SU-DHL-6 (cell line): Measurements from ENCODE around the gene MYBBP1A.

ENCODE experiments used
- H2AFZ ChIP-seq: fragments of 200-600 bp; sonication (generic); 2 replicates; pipeline ENCODE4 v1.6.1; 2014; ENCODE audit warnings: low read depth, mild to moderate bottlenecking, moderate library complexity, mixed read lengths, antibody characterized with exemption, low read length; ENCODE audit not compliant: severe bottlenecking
- H3F3A ChIP-seq: fragments of 200-600 bp; shearing (Covaris generic); 2 replicates; pipeline ENCODE4 v1.6.0; 2016; ENCODE audit warnings: antibody characterized with exemption, mild to moderate bottlenecking; ENCODE audit not compliant: insufficient read depth
- H3K27ac ChIP-seq: fragments of 200-600 bp; sonication (generic); 2 replicates; pipeline ENCODE4 v1.5.1; 2016; ENCODE audit warnings: low read depth, mild to moderate bottlenecking, low read length, moderate library complexity, mixed read lengths
- H3K27me3 ChIP-seq: fragments of 200-600 bp; sonication (generic), shearing (Covaris generic); 2 replicates; pipeline ENCODE4 v1.6.0; 2014; ENCODE audit warnings: mild to moderate bottlenecking, low read length
- H3K36me3 ChIP-seq: fragments of 200-600 bp; sonication (generic); 2 replicates; pipeline ENCODE4 v1.6.1; 2014; ENCODE audit warnings: mild to moderate bottlenecking, low read length, mixed read lengths
- H3K4me2 ChIP-seq: fragments of 300-600, 200-600 bp; shearing (Covaris generic), sonication (generic); 2 replicates; pipeline ENCODE4 v1.6.0; 2014; ENCODE audit warnings: low read length, low read depth, mild to moderate bottlenecking; ENCODE audit not compliant: poor library complexity, severe bottlenecking
- H3K4me3 ChIP-seq: fragments of 200-600 bp; sonication (generic); 2 replicates; pipeline ENCODE4 v1.5.1; 2014; ENCODE audit warnings: antibody characterized with exemption, low read length, mild to moderate bottlenecking, mixed read lengths; ENCODE audit not compliant: insufficient read depth, poor library complexity, severe bottlenecking
- H3K79me2 ChIP-seq: fragments of 200-600 bp; sonication (generic); 2 replicates; pipeline ENCODE4 v1.6.1; 2014; ENCODE audit warnings: mild to moderate bottlenecking, low read length, moderate library complexity; ENCODE audit not compliant: insufficient read depth
- H3K9ac ChIP-seq: fragments of 200-600 bp; sonication (generic); 2 replicates; pipeline ENCODE4 v1.7.0; 2014; ENCODE audit warnings: mild to moderate bottlenecking, low read length
- H3K9me2 ChIP-seq: fragments of 200-600 bp; sonication (generic); replicated peaks from 2 replicates; pipeline ENCODE4 v1.6.1; 2014; ENCODE audit warnings: low read length; ENCODE audit not compliant: insufficient read depth
- H3K9me3 ChIP-seq: fragments of 200-600 bp; sonication (generic); 2 replicates; pipeline ENCODE4 v1.6.1; 2014; ENCODE audit warnings: low read length, mixed read lengths; ENCODE audit not compliant: insufficient read depth
- H4K20me1 ChIP-seq: fragments of 200-600 bp; sonication (generic); 2 replicates; pipeline ENCODE4 v1.6.1; 2014; ENCODE audit warnings: low read depth, mild to moderate bottlenecking, antibody characterized with exemption, low read length, moderate library complexity, mixed read lengths
- CTCF ChIP-seq: fragments of 200-600 bp; sonication (generic); IDR thresholded peaks from one replicate; pipeline ENCODE4 v1.5.1; 2017; ENCODE audit warnings: antibody characterized with exemption, mild to moderate bottlenecking, low read length, moderate library complexity; ENCODE audit not compliant: insufficient read depth, poor library complexity, severe bottlenecking
- EZH2phosphoT487 ChIP-seq: fragments of 200-600 bp; sonication (generic), shearing (Covaris generic); conservative IDR thresholded peaks from 2 replicates; pipeline ENCODE4 v1.6.1; 2018; ENCODE audit warnings: mild to moderate bottlenecking, antibody characterized with exemption, low read length, moderate library complexity, mixed read lengths

The MYBBP1A gene

GRCh38 chr17:4548061-4548461 lies 7.1 kb downstream of the MYBBP1A start:
- Histone ChIP-seq H4K20me1 (no peaks in the 10 kb centered on the region), H3K27ac (no peak overlapping the region), H3K9ac (no peak overlapping the region), H3F3A (no peaks in the 10 kb centered on the region), H3K9me2 (no peaks in the 10 kb centered on the region), H3K79me2 (peaks cover 2% of the 10 kb centered on the region; the same call in 1 of the 2 replicates), H3K9me3 (no peaks in the 10 kb centered on the region), H3K4me3 (no peak overlapping the region), H3K4me2 (no peak overlapping the region), H3K36me3 (peaks cover 3% of the 10 kb centered on the region; the same call in 1 of the 2 replicates), H2AFZ (no peak overlapping the region), H3K27me3 (no peaks in the 10 kb centered on the region)
- TF ChIP-seq EZH2phosphoT487 (no peak), CTCF (no peak)

- Histone ChIP-seq H3K9ac (no peak overlapping the region), H3K4me3 (no peak overlapping the region), H4K20me1 (no peaks in the 10 kb centered on the region), H3K9me2 (no peaks in the 10 kb centered on the region), H3K4me2 (no peak overlapping the region), H2AFZ (no peak overlapping the region), H3K9me3 (no peaks in the 10 kb centered on the region), H3K36me3 (peaks cover 3% of the 10 kb centered on the region; the same call in 1 of the 2 replicates), H3F3A (no peaks in the 10 kb centered on the region), H3K79me2 (no peaks in the 10 kb centered on the region), H3K27me3 (no peaks in the 10 kb centered on the region), H3K27ac (no peak overlapping the region)
- TF ChIP-seq CTCF, result no peak
- TF ChIP-seq EZH2phosphoT487, result no peak
Measured at GRCh38 chr17:4547118-4547906, 7.9 kb downstream of the MYBBP1A start.

DNA sequence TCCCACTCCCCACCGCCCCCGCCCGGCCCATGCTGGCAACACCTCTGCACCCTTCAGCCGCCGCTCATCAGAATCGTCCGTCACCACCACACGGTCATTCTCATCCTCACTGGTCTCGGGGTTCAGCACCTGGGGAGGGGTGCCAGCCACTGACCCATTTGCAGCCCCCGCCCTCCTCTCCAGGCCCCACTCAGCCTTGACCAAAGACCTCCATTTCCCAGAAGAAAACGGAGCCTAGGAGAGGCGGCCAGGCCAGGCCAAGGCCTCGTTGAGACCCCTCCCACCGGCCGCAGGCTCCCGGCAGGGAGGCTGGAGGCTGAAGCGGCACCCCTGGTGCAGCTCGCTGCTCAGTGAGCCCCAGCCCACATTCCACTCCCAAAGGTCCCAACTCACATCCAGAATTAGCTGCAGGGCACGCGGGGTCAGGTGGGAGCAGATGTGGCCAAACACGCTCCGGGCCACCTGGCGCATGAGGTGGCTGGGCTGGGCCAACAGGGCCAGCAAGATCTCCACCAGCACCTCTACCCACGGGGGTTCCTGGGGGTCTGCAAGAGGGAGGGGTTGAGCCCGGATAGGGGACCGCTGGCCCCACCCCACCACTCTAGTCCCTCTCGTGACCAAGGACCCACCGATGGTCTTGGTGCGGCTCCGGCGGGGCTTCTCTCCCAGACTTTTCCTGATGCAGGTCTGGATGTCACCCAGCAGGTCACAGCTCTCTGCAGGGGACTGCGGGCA lies 9.8 kb downstream of the MYBBP1A start:
- Histone ChIP-seq H3K4me2 (no peak overlapping the region), H3K4me3 (no peak overlapping the region), H3F3A (no peaks in the 10 kb centered on the region), H3K27ac (no peak overlapping the region), H3K9me2 (no peaks in the 10 kb centered on the region), H2AFZ (no peak overlapping the region), H3K9ac (no peak overlapping the region), H3K79me2 (no peaks in the 10 kb centered on the region), H3K36me3 (peaks cover 3% of the 10 kb centered on the region; the same call in 1 of the 2 replicates), H3K9me3 (no peaks in the 10 kb centered on the region), H4K20me1 (no peaks in the 10 kb centered on the region), H3K27me3 (no peaks in the 10 kb centered on the region)
- TF ChIP-seq EZH2phosphoT487 (no peak), CTCF (no peak)
